Nephron progenitor cell (in vitro differentiated cells): Measurements from ENCODE around the gene DUSP6.

Experiments
- DNase-seq: peaks from one replicate; pipeline ENCODE4 v3.0.0; 2021
- H3K27ac Mint-ChIP-seq: 2 replicates; pipeline ENCODE4 v1.8.0; 2021; ENCODE audit warnings: mild to moderate bottlenecking, moderate library complexity, mixed read lengths
- H3K27me3 Mint-ChIP-seq: 2 replicates; pipeline ENCODE4 v1.8.0; 2021; ENCODE audit warnings: mild to moderate bottlenecking, low read depth, mixed read lengths; ENCODE audit not compliant: poor library complexity
- H3K36me3 Mint-ChIP-seq: 2 replicates; pipeline ENCODE4 v1.8.0; 2021; ENCODE audit warnings: low read depth, mixed read lengths
- H3K4me1 Mint-ChIP-seq: 2 replicates; pipeline ENCODE4 v1.8.0; 2021; ENCODE audit warnings: mixed read lengths
- H3K4me3 Mint-ChIP-seq: 2 replicates; pipeline ENCODE4 v1.8.0; 2021; ENCODE audit warnings: mild to moderate bottlenecking, moderate library complexity, mixed read lengths
- H3K9me3 Mint-ChIP-seq: 2 replicates; pipeline ENCODE4 v1.8.0; 2021; ENCODE audit warnings: mild to moderate bottlenecking, moderate library complexity, mixed read lengths
- TF ChIP-seq, protein P1 (sequence below): fragments of 200-600 bp; sonication (generic); IDR thresholded peaks from 2 replicates; pipeline ENCODE4 v1.5.0; 2021; ENCODE audit warnings: antibody characterized with exemption

DUSP6 gene

DNA sequence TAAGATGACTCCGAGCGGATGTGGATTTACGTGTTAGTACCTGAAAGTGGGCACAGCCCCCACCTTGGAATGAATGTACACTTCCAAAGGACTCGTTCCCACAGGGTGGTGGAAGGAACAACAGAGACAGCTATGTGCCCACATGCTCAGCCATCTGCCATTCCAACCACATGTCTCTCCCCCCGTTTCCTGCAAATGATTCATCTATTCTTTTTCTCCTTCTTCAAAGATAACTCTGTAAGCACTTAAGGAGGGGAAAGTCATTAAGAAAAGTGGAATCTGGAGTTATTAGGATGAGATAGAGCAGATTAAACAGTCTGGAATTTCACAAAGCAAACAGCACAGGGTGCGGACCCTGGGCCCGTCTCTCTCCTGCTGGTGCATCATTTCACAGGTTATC lies 18.5 kb upstream of the DUSP6 start:
- TF ChIP-seq, protein P1, sequence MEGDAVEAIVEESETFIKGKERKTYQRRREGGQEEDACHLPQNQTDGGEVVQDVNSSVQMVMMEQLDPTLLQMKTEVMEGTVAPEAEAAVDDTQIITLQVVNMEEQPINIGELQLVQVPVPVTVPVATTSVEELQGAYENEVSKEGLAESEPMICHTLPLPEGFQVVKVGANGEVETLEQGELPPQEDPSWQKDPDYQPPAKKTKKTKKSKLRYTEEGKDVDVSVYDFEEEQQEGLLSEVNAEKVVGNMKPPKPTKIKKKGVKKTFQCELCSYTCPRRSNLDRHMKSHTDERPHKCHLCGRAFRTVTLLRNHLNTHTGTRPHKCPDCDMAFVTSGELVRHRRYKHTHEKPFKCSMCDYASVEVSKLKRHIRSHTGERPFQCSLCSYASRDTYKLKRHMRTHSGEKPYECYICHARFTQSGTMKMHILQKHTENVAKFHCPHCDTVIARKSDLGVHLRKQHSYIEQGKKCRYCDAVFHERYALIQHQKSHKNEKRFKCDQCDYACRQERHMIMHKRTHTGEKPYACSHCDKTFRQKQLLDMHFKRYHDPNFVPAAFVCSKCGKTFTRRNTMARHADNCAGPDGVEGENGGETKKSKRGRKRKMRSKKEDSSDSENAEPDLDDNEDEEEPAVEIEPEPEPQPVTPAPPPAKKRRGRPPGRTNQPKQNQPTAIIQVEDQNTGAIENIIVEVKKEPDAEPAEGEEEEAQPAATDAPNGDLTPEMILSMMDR, result no peak
- Mint-ChIP-seq H3K4me3 (no peak overlapping the region), H3K4me1 (peaks cover 49% of the 10 kb centered on the region)

DNA sequence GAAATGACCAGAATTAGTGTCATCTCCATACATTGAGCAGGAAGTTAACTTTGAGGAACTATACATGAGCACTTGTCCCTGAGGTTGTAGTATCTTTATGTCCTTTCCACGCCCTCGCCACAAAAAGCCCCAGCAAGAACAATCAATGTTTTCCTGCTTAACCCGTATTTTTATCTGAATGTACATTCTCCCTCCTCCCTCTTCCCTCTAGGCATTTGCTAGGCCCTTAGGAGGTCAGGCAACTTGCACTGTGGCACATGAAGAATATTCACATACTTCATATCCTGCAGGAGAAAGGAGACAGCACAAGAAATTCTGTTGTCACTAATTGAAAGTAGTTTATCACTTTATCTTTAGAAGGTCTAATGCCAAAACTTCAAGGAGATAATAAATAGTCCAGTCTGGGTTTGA lies 18.1 kb upstream of the DUSP6 start:
- Mint-ChIP-seq H3K4me3 (no peak overlapping the region), H3K36me3 (peaks cover 50% of the 10 kb centered on the region), H3K27ac (peak overlapping the region; percentile 79), H3K27me3 (peaks cover 4% of the 10 kb centered on the region), H3K4me1 (peaks cover 49% of the 10 kb centered on the region), H3K9me3 (no peaks in the 10 kb centered on the region)
- no peak for DNase-seq
- TF ChIP-seq, protein P1, result no peak

More for the DNA sequence above, 18.5 kb upstream of the DUSP6 start:
- DNase-seq, result no peak
- H3K27me3 Mint-ChIP-seq, result peaks cover 4% of the 10 kb centered on the region
- peaks cover 4% of the 10 kb centered on the region for H3K9me3 Mint-ChIP-seq
- H3K36me3 Mint-ChIP-seq, result peaks cover 52% of the 10 kb centered on the region
- peak overlapping the region; percentile 79 for H3K27ac Mint-ChIP-seq

DNA sequence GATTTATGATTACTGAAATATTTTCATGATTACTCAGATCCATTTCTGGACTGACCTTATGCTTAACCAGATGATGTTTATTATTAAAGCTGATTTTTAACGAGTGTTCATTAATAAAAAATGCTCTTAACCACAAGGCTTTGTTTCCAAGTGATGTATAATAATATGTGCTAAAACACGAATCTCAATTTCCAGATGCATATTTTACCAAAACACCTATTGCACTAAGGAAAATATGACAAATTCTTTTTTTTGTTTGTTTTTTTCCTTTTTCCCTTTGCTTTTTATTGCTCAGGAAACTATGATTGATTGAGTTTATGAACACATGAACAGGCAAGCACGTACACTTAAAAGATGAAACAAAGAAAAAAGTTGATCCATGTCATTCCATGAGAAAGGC lies 16.9 kb upstream of the DUSP6 start:
- H3K9me3 Mint-ChIP-seq, result no peaks in the 10 kb centered on the region
- no peak overlapping the region for H3K4me3 Mint-ChIP-seq
- TF ChIP-seq, protein P1, result no peak
- no peak for DNase-seq
- H3K27me3 Mint-ChIP-seq, result peaks cover 4% of the 10 kb centered on the region
- peaks cover 55% of the 10 kb centered on the region for H3K4me1 Mint-ChIP-seq
- peaks cover 44% of the 10 kb centered on the region for H3K36me3 Mint-ChIP-seq
- no peak overlapping the region for H3K27ac Mint-ChIP-seq

DNA sequence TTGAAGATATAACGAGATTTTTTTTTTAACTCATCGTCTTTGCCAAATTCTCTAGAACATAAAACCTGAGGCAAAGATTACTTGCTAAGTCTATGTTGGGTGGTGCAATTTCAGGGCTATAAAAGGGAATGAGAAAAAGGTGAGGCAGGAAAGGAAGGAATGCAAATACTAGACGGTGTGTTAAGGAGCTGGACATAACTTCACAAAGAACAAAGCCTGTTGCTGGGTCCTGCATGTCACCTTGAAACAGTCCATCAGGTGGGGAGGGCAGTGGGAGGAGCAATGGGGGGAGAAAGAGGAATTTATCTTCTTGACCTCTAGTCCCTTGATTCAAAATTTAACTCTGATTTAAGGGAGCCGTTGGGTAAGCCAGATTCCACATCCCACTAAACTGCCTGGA lies 16.1 kb upstream of the DUSP6 start:
- Mint-ChIP-seq H3K4me3 (no peak overlapping the region), H3K36me3 (peaks cover 46% of the 10 kb centered on the region), H3K9me3 (no peaks in the 10 kb centered on the region), H3K27me3 (peaks cover 4% of the 10 kb centered on the region), H3K27ac (peak overlapping the region; percentile 55), H3K4me1 (peaks cover 53% of the 10 kb centered on the region)
- TF ChIP-seq, protein P1, result no peak
- no peak for DNase-seq

DNA sequence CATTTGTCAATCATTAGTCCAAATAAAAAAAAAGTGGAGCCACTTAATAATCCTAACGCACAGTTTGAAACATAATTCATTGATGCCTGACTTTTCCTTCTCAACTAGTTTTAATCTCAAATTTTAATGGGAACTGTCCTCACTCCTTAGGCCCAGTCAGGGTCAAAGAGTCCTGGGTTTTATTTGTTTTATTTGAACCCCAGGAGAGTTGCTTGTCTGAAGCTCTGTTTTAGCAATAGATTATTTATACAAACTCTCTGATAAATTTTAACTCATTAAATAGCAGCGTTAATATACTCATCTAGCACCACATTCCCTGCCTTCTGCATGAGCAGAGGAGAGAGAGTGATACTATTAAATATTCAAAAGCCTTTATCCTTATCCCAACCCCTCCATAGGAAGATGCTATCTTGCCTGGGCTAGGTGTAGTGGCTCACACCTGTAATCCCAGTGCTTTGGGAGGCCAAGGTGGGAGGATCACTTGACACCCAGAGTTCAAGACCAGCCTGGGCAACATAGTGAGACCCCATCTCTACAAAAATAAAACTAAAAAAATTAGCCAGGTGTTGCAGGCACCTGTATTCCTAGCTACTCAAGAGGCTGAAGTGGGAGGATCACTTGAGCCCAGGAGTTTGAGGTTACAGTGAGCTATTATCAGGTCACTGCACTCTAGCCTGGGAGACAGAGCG lies 14.5 kb upstream of the DUSP6 start:
- peaks cover 57% of the 10 kb centered on the region for H3K4me1 Mint-ChIP-seq
- H3K27me3 Mint-ChIP-seq, result peaks cover 4% of the 10 kb centered on the region
- no peak overlapping the region for H3K27ac Mint-ChIP-seq
- H3K4me3 Mint-ChIP-seq, result no peak overlapping the region
- peaks cover 58% of the 10 kb centered on the region for H3K36me3 Mint-ChIP-seq
- TF ChIP-seq, protein P1, result no peak
- H3K9me3 Mint-ChIP-seq, result no peaks in the 10 kb centered on the region
- no peak for DNase-seq

DNA sequence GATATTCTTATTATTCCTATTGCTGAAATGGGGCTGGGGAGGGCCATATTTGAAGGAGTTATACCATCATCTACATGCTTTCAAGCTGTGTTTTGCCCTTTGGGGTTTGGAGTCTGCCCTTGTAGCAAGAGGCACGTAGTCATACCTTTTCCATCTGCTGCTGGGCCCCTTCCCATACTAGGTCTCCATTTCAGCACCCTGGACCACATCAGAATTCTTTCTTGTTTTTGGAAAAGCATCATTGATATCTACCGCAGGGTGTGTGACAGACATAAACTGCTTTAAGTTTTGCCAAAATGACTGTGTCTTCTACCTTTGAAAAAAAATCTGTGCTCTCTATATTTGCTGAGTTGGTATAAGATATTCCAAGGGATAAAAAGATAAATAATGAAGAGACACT lies 12.3 kb upstream of the DUSP6 start:
- Mint-ChIP-seq H3K4me1 (peaks cover 55% of the 10 kb centered on the region), H3K36me3 (peaks cover 62% of the 10 kb centered on the region), H3K4me3 (no peak overlapping the region), H3K9me3 (no peaks in the 10 kb centered on the region), H3K27ac (no peak overlapping the region), H3K27me3 (peaks cover 3% of the 10 kb centered on the region)
- no peak for DNase-seq
- TF ChIP-seq, protein P1, result no peak
